ENCODE results near the gene RAB6B.

The RAB6B gene

DNA sequence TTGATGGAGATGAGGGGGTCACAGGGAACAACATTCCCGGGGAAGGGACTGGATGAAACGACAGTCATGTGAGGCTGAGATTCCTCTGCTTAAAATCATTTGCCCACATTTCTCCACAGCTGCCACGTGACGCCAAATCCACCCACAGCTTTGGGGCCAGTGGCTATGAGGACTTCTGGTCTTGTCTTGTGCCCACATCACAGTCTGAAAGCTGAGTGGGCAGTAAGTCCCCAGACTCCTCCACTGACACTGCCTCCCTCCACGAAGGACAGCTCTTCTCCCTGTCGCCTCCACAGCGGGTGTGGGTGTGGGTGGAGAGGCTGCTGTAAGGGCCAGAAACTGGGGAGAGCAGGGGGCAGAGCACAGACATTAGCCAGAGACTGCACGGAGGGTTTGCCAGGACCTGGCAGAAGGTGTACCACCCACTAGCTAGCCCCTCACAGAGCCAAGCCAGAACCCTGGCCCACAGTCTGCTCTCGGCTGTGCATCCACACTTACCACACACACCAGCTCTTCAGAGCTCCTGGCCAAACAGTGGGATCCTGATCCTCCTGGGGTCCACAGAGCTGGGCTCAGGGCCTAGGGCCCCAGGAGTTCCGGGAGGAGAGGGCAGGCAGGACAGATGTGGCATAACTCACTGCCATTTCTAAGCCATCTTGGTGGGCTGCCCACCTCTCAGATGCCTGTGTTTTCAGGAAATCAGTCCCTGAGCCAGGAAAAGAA lies 24.2 kb downstream of the RAB6B start:
- TF ChIP-seq, protein P1, sequence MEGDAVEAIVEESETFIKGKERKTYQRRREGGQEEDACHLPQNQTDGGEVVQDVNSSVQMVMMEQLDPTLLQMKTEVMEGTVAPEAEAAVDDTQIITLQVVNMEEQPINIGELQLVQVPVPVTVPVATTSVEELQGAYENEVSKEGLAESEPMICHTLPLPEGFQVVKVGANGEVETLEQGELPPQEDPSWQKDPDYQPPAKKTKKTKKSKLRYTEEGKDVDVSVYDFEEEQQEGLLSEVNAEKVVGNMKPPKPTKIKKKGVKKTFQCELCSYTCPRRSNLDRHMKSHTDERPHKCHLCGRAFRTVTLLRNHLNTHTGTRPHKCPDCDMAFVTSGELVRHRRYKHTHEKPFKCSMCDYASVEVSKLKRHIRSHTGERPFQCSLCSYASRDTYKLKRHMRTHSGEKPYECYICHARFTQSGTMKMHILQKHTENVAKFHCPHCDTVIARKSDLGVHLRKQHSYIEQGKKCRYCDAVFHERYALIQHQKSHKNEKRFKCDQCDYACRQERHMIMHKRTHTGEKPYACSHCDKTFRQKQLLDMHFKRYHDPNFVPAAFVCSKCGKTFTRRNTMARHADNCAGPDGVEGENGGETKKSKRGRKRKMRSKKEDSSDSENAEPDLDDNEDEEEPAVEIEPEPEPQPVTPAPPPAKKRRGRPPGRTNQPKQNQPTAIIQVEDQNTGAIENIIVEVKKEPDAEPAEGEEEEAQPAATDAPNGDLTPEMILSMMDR (IDR thresholded peaks at IDR 0.05; ENCODE audit: insufficient read depth, low read depth, low read length, missing control alignments) = no peak
- no peak overlapping the region for H3K4me3 ChIP-seq (ENCODE audit: low read length)
- no peak for DNase-seq (ENCODE audit: low read depth)

DNA sequence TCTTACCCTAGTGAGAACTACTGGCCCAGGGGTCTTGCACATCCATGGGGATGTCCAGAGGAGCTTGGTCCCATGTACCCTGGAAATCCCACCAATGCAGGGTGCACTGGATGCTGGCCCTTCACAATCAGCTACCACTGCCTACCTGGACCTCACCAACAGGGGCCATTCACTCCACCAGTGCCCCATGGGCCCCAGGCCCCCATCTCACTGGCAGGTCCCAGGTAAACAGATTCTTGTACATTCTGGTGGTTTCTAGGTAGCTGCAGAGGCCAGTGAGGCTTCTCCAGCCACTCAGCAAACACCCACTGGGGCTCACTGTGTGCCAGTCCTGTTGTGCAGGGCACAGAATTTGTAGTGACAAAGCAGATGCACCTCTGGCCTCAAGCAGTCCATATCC lies 24.9 kb downstream of the RAB6B start:
- TF ChIP-seq, protein P1 (IDR thresholded peaks at IDR 0.05; ENCODE audit: insufficient read depth, low read depth, low read length, missing control alignments) = no peak
- DNase-seq (ENCODE audit: low read depth) = no peak
- no peak overlapping the region for H3K4me3 ChIP-seq (ENCODE audit: low read length)

DNA sequence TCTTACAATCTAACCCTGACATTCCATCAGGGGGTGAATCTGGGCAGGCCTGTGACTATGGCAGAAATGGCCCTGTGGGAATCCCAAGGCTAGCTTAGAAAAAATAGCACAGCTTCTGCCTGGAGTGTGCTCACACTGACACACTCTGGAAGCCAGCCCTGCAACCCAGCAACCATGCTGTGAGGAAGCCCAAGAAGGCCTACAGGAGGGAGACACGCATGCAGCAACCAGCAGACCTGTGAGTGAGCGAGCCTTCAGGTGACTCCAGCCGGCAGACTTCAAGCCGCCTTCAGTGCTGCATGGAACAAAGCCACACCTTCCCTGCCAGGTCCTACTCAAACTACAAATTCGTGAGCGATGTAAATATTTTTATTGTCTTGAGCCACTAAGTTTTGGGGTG lies 26.1 kb downstream of the RAB6B start:
- DNase-seq (ENCODE audit: low read depth) = no peak
- no peak overlapping the region for H3K4me3 ChIP-seq (ENCODE audit: low read length)
- TF ChIP-seq, protein P1 (IDR thresholded peaks at IDR 0.05; ENCODE audit: insufficient read depth, low read depth, low read length, missing control alignments) = no peak

DNA sequence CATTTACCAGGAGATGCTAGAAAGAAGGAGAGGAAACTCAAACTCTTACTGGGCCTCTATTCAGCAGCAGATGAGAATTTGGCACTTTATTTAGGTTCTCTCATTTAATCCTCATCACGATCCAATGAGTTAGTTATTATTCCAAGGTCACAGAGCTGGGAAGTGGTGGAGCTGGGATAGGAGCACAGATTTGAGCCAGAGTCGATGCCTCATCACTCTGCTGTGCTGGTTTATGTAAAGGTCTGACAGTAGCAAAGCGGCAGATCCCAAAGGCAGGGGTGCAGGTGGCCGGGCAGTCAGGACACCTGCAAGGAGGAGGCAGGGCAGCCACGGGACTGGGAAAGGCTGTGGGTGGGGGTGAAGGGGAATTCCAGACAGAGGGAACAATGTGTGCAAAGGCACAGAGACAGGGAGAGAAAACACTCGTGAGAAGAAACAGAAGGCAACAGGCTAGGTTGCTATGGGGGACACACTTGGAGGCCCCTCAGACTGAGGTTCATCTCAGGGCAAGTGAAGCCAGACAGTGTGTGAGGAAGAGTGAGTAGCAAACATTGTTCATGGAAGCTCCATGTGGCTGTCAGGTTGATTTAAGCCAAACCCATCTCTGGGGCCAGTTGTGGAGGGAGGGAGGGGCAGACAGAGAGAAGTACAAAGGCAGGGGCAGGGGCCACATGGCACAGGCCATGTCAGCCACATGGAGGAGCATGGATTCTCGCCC lies 26.8 kb downstream of the RAB6B start:
- TF ChIP-seq, protein P1 (IDR thresholded peaks at IDR 0.05; ENCODE audit: insufficient read depth, low read depth, low read length, missing control alignments) = no peak
- DNase-seq (ENCODE audit: low read depth) = no peak
- H3K4me3 ChIP-seq (ENCODE audit: low read length) = no peak overlapping the region

DNA sequence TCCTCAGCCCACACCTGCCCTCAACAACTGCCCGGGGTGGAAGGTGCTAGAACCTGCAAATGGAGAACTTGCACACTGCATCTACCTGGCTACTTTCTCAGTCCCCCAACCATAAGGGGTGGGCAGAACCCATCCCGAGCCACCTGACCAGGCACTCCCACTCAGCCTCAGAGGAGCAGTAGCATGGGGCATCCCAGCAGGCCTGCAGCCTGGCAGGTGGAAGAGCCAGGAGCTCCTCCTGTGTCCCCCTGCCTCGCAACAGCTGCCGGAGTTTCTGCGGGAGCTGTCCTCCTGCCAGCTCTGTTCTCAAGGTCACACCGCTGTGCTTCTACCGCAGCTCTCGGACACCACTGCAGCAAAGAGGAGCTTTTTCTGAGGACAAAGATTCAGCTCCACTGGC lies 27.5 kb downstream of the RAB6B start:
- no peak overlapping the region for H3K4me3 ChIP-seq (ENCODE audit: low read length)
- DNase-seq (ENCODE audit: low read depth) = no peak
- TF ChIP-seq, protein P1 (IDR thresholded peaks at IDR 0.05; ENCODE audit: insufficient read depth, low read depth, low read length, missing control alignments) = no peak

DNA sequence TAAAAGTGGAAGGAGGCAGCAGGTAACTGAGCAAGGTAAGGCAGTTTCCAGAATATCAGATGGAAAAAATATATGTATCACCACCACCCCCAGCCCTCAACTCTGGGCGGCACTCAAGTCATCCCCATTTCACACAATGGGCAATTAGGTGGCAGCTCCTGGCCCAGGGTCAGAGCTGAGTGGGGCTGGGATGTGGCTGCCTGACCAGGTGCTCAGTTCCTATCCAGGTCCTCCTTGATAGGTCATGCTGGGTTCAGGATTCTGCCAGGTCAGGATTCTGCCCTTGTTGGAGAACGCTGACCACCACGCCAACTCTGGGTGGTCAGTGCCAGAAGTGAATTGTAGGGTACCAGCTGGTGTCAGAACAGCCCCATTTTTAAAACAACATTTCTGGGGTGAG lies 29.5 kb downstream of the RAB6B start:
- H3K4me3 ChIP-seq (ENCODE audit: low read length) = no peak overlapping the region
- TF ChIP-seq, protein P1 (IDR thresholded peaks at IDR 0.05; ENCODE audit: insufficient read depth, low read depth, low read length, missing control alignments) = no peak
- DNase-seq (ENCODE audit: low read depth) = no peak
